Hepatocyte (in vitro differentiated cells): ENCODE results near the gene COL4A1. TPM values are rescaled to one million over a fixed set of nuclear protein-coding genes. Genes with fewer than 3 reads are reported as not detected.

ENCODE experiments used
- DNase-seq: peaks from one replicate; pipeline ENCODE4 v3.0.0-alpha.2; 2016; ENCODE audit warnings: low spot score
- H2AFZ ChIP-seq: fragments of 200-600 bp; sonication (generic); 2 replicates; pipeline ENCODE4 v1.6.0; 2016; ENCODE audit warnings: antibody characterized with exemption, mild to moderate bottlenecking
- H3K27ac ChIP-seq: fragments of 200-600 bp; sonication (generic); 2 replicates; pipeline ENCODE4 v1.5.1; 2016; ENCODE audit warnings: mild to moderate bottlenecking
- H3K27me3 ChIP-seq: fragments of 200-600 bp; sonication (generic); 2 replicates; pipeline ENCODE4 v1.6.1; 2016
- H3K36me3 ChIP-seq: fragments of 200-600 bp; sonication (generic); replicated peaks from 2 replicates; pipeline ENCODE4 v1.5.1; 2016; ENCODE audit warnings: low read depth; ENCODE audit not compliant: insufficient read depth
- H3K4me1 ChIP-seq: fragments of 200-600 bp; sonication (generic); 2 replicates; pipeline ENCODE4 v1.5.1; 2016; ENCODE audit warnings: mild to moderate bottlenecking, moderate library complexity; ENCODE audit not compliant: insufficient read depth
- H3K4me2 ChIP-seq: fragments of 200-600 bp; sonication (generic); 2 replicates; pipeline ENCODE4 v1.6.0; 2016
- H3K4me3 ChIP-seq: fragments of 200-600 bp; sonication (generic); 2 replicates; pipeline ENCODE4 v1.5.1; 2016; ENCODE audit warnings: mild to moderate bottlenecking
- H3K79me2 ChIP-seq: fragments of 200-600 bp; sonication (generic); 2 replicates; pipeline ENCODE4 v1.6.0; 2017; ENCODE audit warnings: mild to moderate bottlenecking
- H3K9me2 ChIP-seq: fragments of 200-600 bp; sonication (generic); replicated peaks from 2 replicates; pipeline ENCODE4 v1.6.0; 2017; ENCODE audit warnings: mild to moderate bottlenecking; ENCODE audit not compliant: insufficient read depth
- H3K9me3 ChIP-seq: fragments of 200-600 bp; sonication (generic); 2 replicates; pipeline ENCODE4 v1.5.1; 2016; ENCODE audit warnings: low read depth, mild to moderate bottlenecking
- H4K20me1 ChIP-seq: fragments of 200-600 bp; sonication (generic); 2 replicates; pipeline ENCODE4 v1.6.0; 2016; ENCODE audit warnings: mild to moderate bottlenecking; ENCODE audit not compliant: insufficient read depth, poor library complexity, severe bottlenecking
- EZH2 ChIP-seq: fragments of 200-600 bp; sonication (generic); IDR thresholded peaks from 2 replicates; pipeline ENCODE4 v1.6.1; 2016; ENCODE audit warnings: antibody characterized with exemption, mild to moderate bottlenecking, borderline replicate concordance
- EZH2phosphoT487 ChIP-seq: fragments of 200-600 bp; sonication (generic); IDR thresholded peaks from one replicate; pipeline ENCODE4 v1.6.1; 2018; ENCODE audit warnings: antibody characterized with exemption, mild to moderate bottlenecking, low read depth, moderate library complexity; ENCODE audit not compliant: unreplicated experiment, severe bottlenecking
- WGBS: methylation state at CpG from one replicate; pipeline ENCODE4 v1.1.6; 2016; ENCODE audit warnings: low lambda C conversion rate; ENCODE audit errors: missing lambda C conversion rate; 5-methylcytosine and 5-hydroxymethylcytosine counted together
- polyA plus RNA-seq: library from polyadenylated mRNA; unstranded; fragments of >200 nt; fragmentation: Nextera tagmentation; extraction: Ambion mirVana; gene quantifications from 2 replicates; pipeline ENCODE4 v1.2.1, GENCODE V29; 2016
- total RNA-seq: library from RNA; depleted of rRNA; stranded (reverse); fragments of >200 nt; gene quantifications from 2 replicates; pipeline ENCODE4 v1.2.3, GENCODE V29; 2014
- TF ChIP-seq, protein P1 (sequence below): fragments of 200-600 bp; sonication (generic); IDR thresholded peaks from 2 replicates; pipeline ENCODE4 v1.5.1; 2016; ENCODE audit warnings: antibody characterized with exemption, mild to moderate bottlenecking; ENCODE audit not compliant: poor library complexity

Gene COL4A1
- total and polyA plus RNA-seq, 2 experiments from 2014 or later: 138 to 269 TPM

DNA sequence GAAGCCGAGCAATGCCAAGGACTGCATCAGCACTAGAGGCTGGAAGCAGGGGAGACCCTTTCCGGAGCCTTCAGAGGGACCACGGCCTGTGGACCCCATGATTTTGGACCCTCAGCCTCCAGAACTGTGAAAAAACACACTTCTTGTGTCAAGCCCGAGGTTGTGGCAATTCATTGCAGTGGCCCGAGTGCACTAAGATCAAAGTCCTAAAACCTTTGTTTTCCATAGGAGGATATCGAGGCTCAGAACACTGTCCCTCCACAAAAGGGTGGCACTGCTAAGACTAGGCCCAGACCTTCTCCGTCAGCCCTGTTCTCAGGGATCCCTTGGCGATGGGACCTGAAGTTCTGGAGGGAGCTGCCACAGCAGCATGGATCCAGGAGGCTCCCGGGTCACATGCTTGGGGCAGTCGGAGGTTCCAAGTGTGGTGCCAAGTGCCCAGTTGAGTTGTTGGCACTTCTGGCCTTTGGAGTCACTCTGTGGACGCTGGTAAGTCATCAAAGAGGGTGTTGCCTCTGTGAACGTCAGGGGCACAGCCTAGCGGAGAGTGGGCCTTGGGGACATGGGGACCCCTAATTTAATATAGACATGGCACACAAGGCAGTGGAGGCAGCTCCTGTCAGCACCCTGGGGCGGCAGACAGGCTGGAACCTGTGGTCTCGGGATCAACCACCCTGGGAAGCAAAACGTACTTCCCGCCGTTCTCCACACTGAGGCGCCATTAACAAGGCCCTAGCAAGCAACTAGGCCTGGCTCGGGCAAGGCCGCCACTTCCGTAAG, 199.2 kb downstream of the COL4A1 start:
- H3K9me3 ChIP-seq: no peaks in the 10 kb centered on the region
- peaks cover 6% of the 10 kb centered on the region for H3K4me1 ChIP-seq
- no peak overlapping the region for H3K4me3 ChIP-seq
- H3K36me3 ChIP-seq: no peaks in the 10 kb centered on the region
- no peak for TF ChIP-seq EZH2
- TF ChIP-seq, protein P1, sequence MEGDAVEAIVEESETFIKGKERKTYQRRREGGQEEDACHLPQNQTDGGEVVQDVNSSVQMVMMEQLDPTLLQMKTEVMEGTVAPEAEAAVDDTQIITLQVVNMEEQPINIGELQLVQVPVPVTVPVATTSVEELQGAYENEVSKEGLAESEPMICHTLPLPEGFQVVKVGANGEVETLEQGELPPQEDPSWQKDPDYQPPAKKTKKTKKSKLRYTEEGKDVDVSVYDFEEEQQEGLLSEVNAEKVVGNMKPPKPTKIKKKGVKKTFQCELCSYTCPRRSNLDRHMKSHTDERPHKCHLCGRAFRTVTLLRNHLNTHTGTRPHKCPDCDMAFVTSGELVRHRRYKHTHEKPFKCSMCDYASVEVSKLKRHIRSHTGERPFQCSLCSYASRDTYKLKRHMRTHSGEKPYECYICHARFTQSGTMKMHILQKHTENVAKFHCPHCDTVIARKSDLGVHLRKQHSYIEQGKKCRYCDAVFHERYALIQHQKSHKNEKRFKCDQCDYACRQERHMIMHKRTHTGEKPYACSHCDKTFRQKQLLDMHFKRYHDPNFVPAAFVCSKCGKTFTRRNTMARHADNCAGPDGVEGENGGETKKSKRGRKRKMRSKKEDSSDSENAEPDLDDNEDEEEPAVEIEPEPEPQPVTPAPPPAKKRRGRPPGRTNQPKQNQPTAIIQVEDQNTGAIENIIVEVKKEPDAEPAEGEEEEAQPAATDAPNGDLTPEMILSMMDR: no peak
- no peak for TF ChIP-seq EZH2phosphoT487
- H3K9me2 ChIP-seq: no peaks in the 10 kb centered on the region
- 92% methylated on average over 22 of the region's 22 CpGs for WGBS
- H4K20me1 ChIP-seq: no peaks in the 10 kb centered on the region
- H3K27ac ChIP-seq: no peak overlapping the region
- DNase-seq: no peak
- no peaks in the 10 kb centered on the region for H3K79me2 ChIP-seq
- H3K4me2 ChIP-seq: no peak overlapping the region
- H3K27me3 ChIP-seq: no peaks in the 10 kb centered on the region
- H2AFZ ChIP-seq: no peak overlapping the region

DNA sequence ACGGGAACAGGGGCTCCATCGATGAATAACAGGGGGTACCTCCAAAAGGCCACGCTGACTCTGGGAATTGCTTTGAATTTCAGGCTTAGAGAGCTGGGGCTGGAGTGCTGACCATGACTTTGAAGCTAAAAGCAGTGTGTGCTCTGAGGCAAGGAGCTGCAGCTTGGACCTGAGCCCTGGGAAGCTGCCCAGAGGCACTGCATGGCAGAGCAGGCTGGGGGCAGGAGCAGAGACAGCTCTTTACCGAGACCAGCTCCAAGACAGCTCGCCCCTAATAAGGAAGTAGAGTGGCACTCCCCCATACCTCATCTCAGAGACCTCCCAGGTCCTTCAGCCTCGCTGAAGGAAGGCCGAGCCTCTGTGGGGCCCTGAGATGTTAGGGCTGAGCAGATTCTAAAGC, 200.2 kb downstream of the COL4A1 start:
- TF ChIP-seq, protein P1: no peak
- no peak for TF ChIP-seq EZH2phosphoT487
- TF ChIP-seq EZH2: no peak
- no peaks in the 10 kb centered on the region for H3K27me3 ChIP-seq
- no peak overlapping the region for H2AFZ ChIP-seq
- peak; percentile 8 for DNase-seq
- no peak overlapping the region for H3K4me3 ChIP-seq
- H3K4me1 ChIP-seq: peaks cover 6% of the 10 kb centered on the region
- H3K9me3 ChIP-seq: no peaks in the 10 kb centered on the region
- peak overlapping the region; percentile 54 for H3K27ac ChIP-seq
- no peaks in the 10 kb centered on the region for H4K20me1 ChIP-seq
- H3K9me2 ChIP-seq: no peaks in the 10 kb centered on the region
- H3K36me3 ChIP-seq: no peaks in the 10 kb centered on the region
- 70% methylated on average over 7 of the region's 7 CpGs for WGBS
- no peaks in the 10 kb centered on the region for H3K79me2 ChIP-seq
- no peak overlapping the region for H3K4me2 ChIP-seq

DNA sequence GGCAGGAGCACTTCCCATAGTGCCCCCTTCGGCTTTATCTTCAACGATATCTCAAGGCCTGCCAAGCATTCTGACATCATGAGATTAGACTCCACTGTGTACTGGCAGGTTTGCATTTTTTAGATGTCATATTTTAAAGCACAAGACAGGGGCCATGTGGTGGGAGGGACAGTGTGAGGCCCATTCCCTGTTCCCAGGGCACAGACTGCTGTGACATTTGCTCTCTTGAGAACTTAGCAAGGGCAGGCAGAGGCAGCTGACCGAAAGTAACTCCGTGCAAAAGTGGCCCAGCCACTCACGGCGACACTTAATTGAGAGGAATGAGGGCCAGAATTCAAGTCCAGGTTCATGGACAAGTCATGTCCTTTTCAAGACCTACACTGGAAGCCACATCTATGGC, 201.8 kb downstream of the COL4A1 start:
- H4K20me1 ChIP-seq: no peaks in the 10 kb centered on the region
- H3K36me3 ChIP-seq: no peaks in the 10 kb centered on the region
- peak; percentile 3 for DNase-seq
- H2AFZ ChIP-seq: no peak overlapping the region
- no peak overlapping the region for H3K4me3 ChIP-seq
- no peaks in the 10 kb centered on the region for H3K27me3 ChIP-seq
- TF ChIP-seq EZH2 (no peak), EZH2phosphoT487 (no peak)
- TF ChIP-seq, protein P1: no peak
- H3K4me1 ChIP-seq: peaks cover 6% of the 10 kb centered on the region
- H3K9me3 ChIP-seq: no peaks in the 10 kb centered on the region
- 90% methylated on average over 6 of the region's 6 CpGs for WGBS
- H3K9me2 ChIP-seq: no peaks in the 10 kb centered on the region
- no peak overlapping the region for H3K27ac ChIP-seq
- H3K4me2 ChIP-seq: no peak overlapping the region
- no peaks in the 10 kb centered on the region for H3K79me2 ChIP-seq
